Measurements from ENCODE around the gene XAF1. TPM values are rescaled to one million over a fixed set of nuclear protein-coding genes. Genes with fewer than 3 reads are reported as not detected.

XAF1 gene, protein sequence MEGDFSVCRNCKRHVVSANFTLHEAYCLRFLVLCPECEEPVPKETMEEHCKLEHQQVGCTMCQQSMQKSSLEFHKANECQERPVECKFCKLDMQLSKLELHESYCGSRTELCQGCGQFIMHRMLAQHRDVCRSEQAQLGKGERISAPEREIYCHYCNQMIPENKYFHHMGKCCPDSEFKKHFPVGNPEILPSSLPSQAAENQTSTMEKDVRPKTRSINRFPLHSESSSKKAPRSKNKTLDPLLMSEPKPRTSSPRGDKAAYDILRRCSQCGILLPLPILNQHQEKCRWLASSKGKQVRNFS
- 0.04 TPM for polyA plus RNA-seq (2013, experiment 1 of 2)
- 0.08 TPM for polyA plus RNA-seq (2013, experiment 2 of 2)

DNA sequence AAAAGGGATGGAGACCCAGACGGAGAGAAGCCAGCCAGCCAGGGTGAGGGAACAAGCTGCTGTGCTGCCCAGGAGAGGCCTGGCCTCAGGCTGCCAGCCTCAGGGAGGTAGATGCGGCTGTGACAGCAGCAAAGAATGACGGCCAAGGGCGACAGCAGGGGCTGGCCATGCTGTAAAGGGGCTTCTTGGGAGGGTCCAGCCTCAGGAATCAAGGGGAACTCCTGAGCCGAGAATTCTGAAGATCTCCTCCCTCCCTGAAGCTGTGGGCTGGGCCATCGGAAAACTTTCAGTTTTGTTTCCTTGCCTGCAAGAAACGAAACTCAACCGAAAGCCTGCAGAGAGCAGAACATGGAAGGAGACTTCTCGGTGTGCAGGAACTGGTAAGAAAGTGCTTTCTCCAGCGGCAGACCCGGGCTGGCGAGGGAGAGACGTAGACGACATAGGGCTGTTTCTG, at the start of gene XAF1:
Gene XAF1 (plus strand): TSS at position 316 of the 454 bp plus-strand sequence. CDS start 33 bp downstream, at position 349.
- DNase-seq = no peak
- Histone ChIP-seq H3K79me2 (ENCODE audit: control insufficient read depth, insufficient read depth, low read length) (no peaks in the 10 kb centered on the region), H4K5ac (ENCODE audit: low read length) (no peak within 1 kb of the TSS), H3K4me1 (ENCODE audit: control insufficient read depth, low read depth, low read length) (peaks cover 2% of the 10 kb centered on the region), H3K4me2 (ENCODE audit: low read length) (no peak within 1 kb of the TSS), H3K23ac (ENCODE audit: low read length) (no peak within 1 kb of the TSS), H2BK5ac (ENCODE audit: low read length) (no peak within 1 kb of the TSS), H4K8ac (ENCODE audit: low read depth, low read length) (no peak within 1 kb of the TSS), H3K56ac (ENCODE audit: low read length) (no peak within 1 kb of the TSS), H3K4ac (ENCODE audit: low read depth, low read length) (no peak within 1 kb of the TSS), H3K79me1 (ENCODE audit: low read length) (no peaks in the 10 kb centered on the region), H3K27me3 (ENCODE audit: insufficient read depth, low read length, poor library complexity) (no peaks in the 10 kb centered on the region), H3K36me3 (ENCODE audit: control insufficient read depth, insufficient read depth, low read length) (no peaks in the 10 kb centered on the region), H2AK5ac (ENCODE audit: low read length) (no peak within 1 kb of the TSS), H3K18ac (ENCODE audit: low read length) (no peak within 1 kb of the TSS), H3K27ac (ENCODE audit: low read depth, low read length) (no peak within 1 kb of the TSS), H3K4me3 (ENCODE audit: low read length) (no peak within 1 kb of the TSS), H2BK120ac (ENCODE audit: low read depth, low read length) (no peak within 1 kb of the TSS), H2BK15ac (replicated peaks; ENCODE audit: low read depth) (no peak within 1 kb of the TSS), H3K9ac (ENCODE audit: low read length) (no peak within 1 kb of the TSS)
- WGBS (ENCODE audit: extremely low coverage, insufficient coverage, low lambda C conversion rate) = no CpG with 5 or more reads among the region's 14 CpGs

GRCh38 chr17:6706499-6706898, 49.3 kb upstream of the XAF1 start:
- H2BK5ac ChIP-seq (ENCODE audit: low read length) = no peak overlapping the region
- H3K79me1 ChIP-seq (ENCODE audit: low read length) = no peaks in the 10 kb centered on the region
- no peaks in the 10 kb centered on the region for H3K79me2 ChIP-seq (ENCODE audit: control insufficient read depth, insufficient read depth, low read length)
- no peaks in the 10 kb centered on the region for H3K4me1 ChIP-seq (ENCODE audit: control insufficient read depth, low read depth, low read length)
- H3K9ac ChIP-seq (ENCODE audit: low read length) = no peak overlapping the region
- no peak overlapping the region for H3K56ac ChIP-seq (ENCODE audit: low read length)
- H3K4me3 ChIP-seq (ENCODE audit: low read length) = no peak overlapping the region
- no peak overlapping the region for H3K27ac ChIP-seq (ENCODE audit: low read depth, low read length)
- DNase-seq = no peak
- H2BK120ac ChIP-seq (ENCODE audit: low read depth, low read length) = no peak overlapping the region
- WGBS (ENCODE audit: extremely low coverage, insufficient coverage, low lambda C conversion rate) = no CpG with 5 or more reads among the region's 14 CpGs
- H3K4ac ChIP-seq (ENCODE audit: low read depth, low read length) = no peak overlapping the region
- no peak overlapping the region for H2AK5ac ChIP-seq (ENCODE audit: low read length)
- no peak overlapping the region for H3K4me2 ChIP-seq (ENCODE audit: low read length)
- no peak overlapping the region for H4K8ac ChIP-seq (ENCODE audit: low read depth, low read length)
- H4K5ac ChIP-seq (ENCODE audit: low read length) = no peak overlapping the region
- H3K27me3 ChIP-seq (ENCODE audit: insufficient read depth, low read length, poor library complexity) = no peaks in the 10 kb centered on the region
- H3K23ac ChIP-seq (ENCODE audit: low read length) = no peak overlapping the region
- no peak overlapping the region for H2BK15ac ChIP-seq (replicated peaks; ENCODE audit: low read depth)
- no peaks in the 10 kb centered on the region for H3K36me3 ChIP-seq (ENCODE audit: control insufficient read depth, insufficient read depth, low read length)
- H3K18ac ChIP-seq (ENCODE audit: low read length) = no peak overlapping the region

DNA sequence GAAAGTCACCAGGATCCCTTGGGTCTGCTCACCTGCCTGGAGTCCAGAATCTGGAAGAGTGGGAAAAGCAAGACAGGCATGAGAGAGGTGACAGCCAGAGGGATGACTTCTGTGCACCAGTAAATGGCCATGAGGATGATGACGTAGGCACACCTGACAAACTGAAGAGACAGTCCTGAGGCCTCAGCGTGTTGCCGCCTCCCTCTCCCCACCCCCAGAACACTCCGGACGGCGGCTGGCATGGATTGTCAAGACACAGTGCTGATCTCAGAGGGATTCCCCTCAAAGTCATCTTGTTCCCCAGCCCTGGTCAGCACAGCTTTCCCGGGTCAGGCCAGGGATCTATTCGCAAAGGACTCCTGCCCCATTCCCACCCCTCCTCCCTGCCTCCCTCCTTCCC, 48.9 kb upstream of the XAF1 start:
- no peak overlapping the region for H3K23ac ChIP-seq (ENCODE audit: low read length)
- H2BK15ac ChIP-seq (replicated peaks; ENCODE audit: low read depth) = no peak overlapping the region
- H3K79me1 ChIP-seq (ENCODE audit: low read length) = no peaks in the 10 kb centered on the region
- H3K18ac ChIP-seq (ENCODE audit: low read length) = no peak overlapping the region
- no peak overlapping the region for H3K27ac ChIP-seq (ENCODE audit: low read depth, low read length)
- H3K4me1 ChIP-seq (ENCODE audit: control insufficient read depth, low read depth, low read length) = no peaks in the 10 kb centered on the region
- H3K56ac ChIP-seq (ENCODE audit: low read length) = no peak overlapping the region
- H3K27me3 ChIP-seq (ENCODE audit: insufficient read depth, low read length, poor library complexity) = no peaks in the 10 kb centered on the region
- no peak overlapping the region for H2BK5ac ChIP-seq (ENCODE audit: low read length)
- WGBS (ENCODE audit: extremely low coverage, insufficient coverage, low lambda C conversion rate) = no CpG with 5 or more reads among the region's 8 CpGs
- no peak overlapping the region for H2AK5ac ChIP-seq (ENCODE audit: low read length)
- no peak overlapping the region for H3K4me3 ChIP-seq (ENCODE audit: low read length)
- H2BK120ac ChIP-seq (ENCODE audit: low read depth, low read length) = no peak overlapping the region
- no peaks in the 10 kb centered on the region for H3K79me2 ChIP-seq (ENCODE audit: control insufficient read depth, insufficient read depth, low read length)
- no peaks in the 10 kb centered on the region for H3K36me3 ChIP-seq (ENCODE audit: control insufficient read depth, insufficient read depth, low read length)
- DNase-seq = no peak
- H4K5ac ChIP-seq (ENCODE audit: low read length) = no peak overlapping the region
- no peak overlapping the region for H3K9ac ChIP-seq (ENCODE audit: low read length)
- no peak overlapping the region for H3K4me2 ChIP-seq (ENCODE audit: low read length)
- no peak overlapping the region for H3K4ac ChIP-seq (ENCODE audit: low read depth, low read length)
- no peak overlapping the region for H4K8ac ChIP-seq (ENCODE audit: low read depth, low read length)

GRCh38 chr17:6708357-6708961, 47.4 kb upstream of the XAF1 start:
- H4K5ac ChIP-seq (ENCODE audit: low read length) = no peak overlapping the region
- H4K8ac ChIP-seq (ENCODE audit: low read depth, low read length) = no peak overlapping the region
- no peak overlapping the region for H3K4me3 ChIP-seq (ENCODE audit: low read length)
- no peak overlapping the region for H2BK120ac ChIP-seq (ENCODE audit: low read depth, low read length)
- H2AK5ac ChIP-seq (ENCODE audit: low read length) = no peak overlapping the region
- no peak overlapping the region for H3K18ac ChIP-seq (ENCODE audit: low read length)
- no peaks in the 10 kb centered on the region for H3K4me1 ChIP-seq (ENCODE audit: control insufficient read depth, low read depth, low read length)
- WGBS (ENCODE audit: extremely low coverage, insufficient coverage, low lambda C conversion rate) = no CpG with 5 or more reads among the region's 12 CpGs
- no peaks in the 10 kb centered on the region for H3K27me3 ChIP-seq (ENCODE audit: insufficient read depth, low read length, poor library complexity)
- no peak overlapping the region for H2BK15ac ChIP-seq (replicated peaks; ENCODE audit: low read depth)
- H3K27ac ChIP-seq (ENCODE audit: low read depth, low read length) = no peak overlapping the region
- no peaks in the 10 kb centered on the region for H3K79me1 ChIP-seq (ENCODE audit: low read length)
- no peak overlapping the region for H3K4me2 ChIP-seq (ENCODE audit: low read length)
- H3K4ac ChIP-seq (ENCODE audit: low read depth, low read length) = no peak overlapping the region
- H2BK5ac ChIP-seq (ENCODE audit: low read length) = no peak overlapping the region
- no peak overlapping the region for H3K23ac ChIP-seq (ENCODE audit: low read length)
- H3K56ac ChIP-seq (ENCODE audit: low read length) = no peak overlapping the region
- H3K9ac ChIP-seq (ENCODE audit: low read length) = no peak overlapping the region
- DNase-seq = no peak
- H3K79me2 ChIP-seq (ENCODE audit: control insufficient read depth, insufficient read depth, low read length) = no peaks in the 10 kb centered on the region
- H3K36me3 ChIP-seq (ENCODE audit: control insufficient read depth, insufficient read depth, low read length) = no peaks in the 10 kb centered on the region

GRCh38 chr17:6710317-6710716, 45.5 kb upstream of the XAF1 start:
- Histone ChIP-seq H2BK120ac (ENCODE audit: low read depth, low read length) (no peak overlapping the region), H3K36me3 (ENCODE audit: control insufficient read depth, insufficient read depth, low read length) (no peaks in the 10 kb centered on the region), H3K4me2 (ENCODE audit: low read length) (no peak overlapping the region), H3K18ac (ENCODE audit: low read length) (no peak overlapping the region), H4K8ac (ENCODE audit: low read depth, low read length) (no peak overlapping the region), H4K5ac (ENCODE audit: low read length) (no peak overlapping the region), H2BK15ac (replicated peaks; ENCODE audit: low read depth) (no peak overlapping the region), H3K23ac (ENCODE audit: low read length) (no peak overlapping the region), H3K4ac (ENCODE audit: low read depth, low read length) (no peak overlapping the region), H3K4me1 (ENCODE audit: control insufficient read depth, low read depth, low read length) (no peaks in the 10 kb centered on the region), H2BK5ac (ENCODE audit: low read length) (no peak overlapping the region), H3K56ac (ENCODE audit: low read length) (no peak overlapping the region), H3K4me3 (ENCODE audit: low read length) (no peak overlapping the region), H3K79me2 (ENCODE audit: control insufficient read depth, insufficient read depth, low read length) (no peaks in the 10 kb centered on the region), H3K79me1 (ENCODE audit: low read length) (no peaks in the 10 kb centered on the region), H3K9ac (ENCODE audit: low read length) (no peak overlapping the region), H3K27me3 (ENCODE audit: insufficient read depth, low read length, poor library complexity) (no peaks in the 10 kb centered on the region), H3K27ac (ENCODE audit: low read depth, low read length) (no peak overlapping the region), H2AK5ac (ENCODE audit: low read length) (no peak overlapping the region)
- no peak for DNase-seq
- no CpG with 5 or more reads among the region's 11 CpGs for WGBS (ENCODE audit: extremely low coverage, insufficient coverage, low lambda C conversion rate)

All from mesendoderm (in vitro differentiated cells).